T-helper 9 cell (primary cell): ENCODE results near the gene MAP2K1.
"Not testable (repeated sequence)": the region's sequence is repeated elsewhere in the genome, so short reads cannot be mapped to it uniquely, and the experiment has no call there.

Source experiments
- DNase-seq: peaks from one replicate; pipeline ENCODE4 v3.0.0-alpha.2; 2020

MAP2K1 gene

GRCh38 chr15:66425837-66426236 is 39.1 kb downstream of the MAP2K1 start:
- DNase-seq, result no peak

- no peak for DNase-seq
These were observed 42.4 kb downstream of the MAP2K1 start for GRCh38 chr15:66429117-66429516.

- no peak for DNase-seq
These were observed 42.8 kb downstream of the MAP2K1 start for GRCh38 chr15:66429546-66429945.

GRCh38 chr15:66430627-66431255 is 44.0 kb downstream of the MAP2K1 start:
- no peak for DNase-seq

- DNase-seq, result no peak
These were observed 47.0 kb downstream of the MAP2K1 start for GRCh38 chr15:66433726-66434125.

- DNase-seq, result no peak
These were observed 53.8 kb downstream of the MAP2K1 start for GRCh38 chr15:66440501-66440900.

- DNase-seq, result no peak
These were observed 65.7 kb downstream of the MAP2K1 start for GRCh38 chr15:66452420-66452819.

- no peak for DNase-seq
These were observed 66.4 kb downstream of the MAP2K1 start for GRCh38 chr15:66452971-66453580.

- no peak for DNase-seq
These were observed 67.4 kb downstream of the MAP2K1 start for GRCh38 chr15:66454143-66454542.

- no peak for DNase-seq
These were observed 69.5 kb downstream of the MAP2K1 start for GRCh38 chr15:66456211-66456610.

GRCh38 chr15:66459818-66460615 is 73.3 kb downstream of the MAP2K1 start:
- no peak for DNase-seq

- not testable (repeated sequence) for DNase-seq
These were observed 74.6 kb downstream of the MAP2K1 start for GRCh38 chr15:66461294-66461693.

GRCh38 chr15:66461917-66462316 is 75.2 kb downstream of the MAP2K1 start:
- DNase-seq, result no peak

- DNase-seq, result no peak
These were observed 75.9 kb downstream of the MAP2K1 start for GRCh38 chr15:66462627-66463026.

GRCh38 chr15:66465294-66465693 is 78.6 kb downstream of the MAP2K1 start:
- DNase-seq, result not testable (repeated sequence)

GRCh38 chr15:66467162-66468040 is 80.7 kb downstream of the MAP2K1 start:
- DNase-seq, result not testable (repeated sequence)

- DNase-seq, result not testable (repeated sequence)
These were observed 84.1 kb downstream of the MAP2K1 start for GRCh38 chr15:66470825-66471224.

GRCh38 chr15:66472176-66472999 is 85.7 kb downstream of the MAP2K1 start:
- DNase-seq, result peak; percentile 15

- no peak for DNase-seq
These were observed 87.4 kb downstream of the MAP2K1 start for GRCh38 chr15:66474135-66474534.

GRCh38 chr15:66474963-66475362 is 88.3 kb downstream of the MAP2K1 start:
- DNase-seq, result no peak

GRCh38 chr15:66476535-66476934 is 89.8 kb downstream of the MAP2K1 start:
- DNase-seq, result no peak

- no peak for DNase-seq
These were observed 90.3 kb downstream of the MAP2K1 start for GRCh38 chr15:66477011-66477410.
